Iris pigment epithelial cell (primary cell): ENCODE results near the gene COL8A2.
"Not testable (repeated sequence)": the region's sequence is repeated elsewhere in the genome, so short reads cannot be mapped to it uniquely, and the experiment has no call there.

ENCODE experiments used
- DNase-seq: peaks from one replicate; pipeline ENCODE4 v3.0.0-alpha.2; 2011; ENCODE audit warnings: low read depth

The COL8A2 gene

GRCh38 chr1:36125129-36125991, at the start of gene COL8A2:
COL8A2 (minus strand) TSS chr1:36125222; CDS start chr1:36100242, 24,980 bp downstream.
- no peak for DNase-seq

GRCh38 chr1:36174713-36175112, 49.7 kb upstream of the COL8A2 start:
- no peak for DNase-seq

GRCh38 chr1:36172983-36173382, 48.0 kb upstream of the COL8A2 start:
- DNase-seq = peak; percentile 86

GRCh38 chr1:36172017-36172747, 47.2 kb upstream of the COL8A2 start:
- DNase-seq = no peak

- DNase-seq = no peak
These were observed 45.8 kb upstream of the COL8A2 start for GRCh38 chr1:36170643-36171412.

GRCh38 chr1:36168514-36168913, 43.5 kb upstream of the COL8A2 start:
- no peak for DNase-seq

- DNase-seq = peak; percentile 49
These were observed 42.2 kb upstream of the COL8A2 start for GRCh38 chr1:36166938-36167905.

- DNase-seq = no peak
These were observed 41.1 kb upstream of the COL8A2 start for GRCh38 chr1:36166136-36166535.

- no peak for DNase-seq
These were observed 40.1 kb upstream of the COL8A2 start for GRCh38 chr1:36165145-36165544.

- DNase-seq = no peak
These were observed 39.3 kb upstream of the COL8A2 start for GRCh38 chr1:36164361-36164760.

GRCh38 chr1:36163426-36163825, 38.4 kb upstream of the COL8A2 start:
- DNase-seq = no peak

GRCh38 chr1:36162680-36163239, 37.7 kb upstream of the COL8A2 start:
- no peak for DNase-seq

GRCh38 chr1:36161641-36162531, 36.9 kb upstream of the COL8A2 start:
- peak; percentile 53 for DNase-seq

GRCh38 chr1:36160949-36161485, 36.0 kb upstream of the COL8A2 start:
- DNase-seq = peak; percentile 63

GRCh38 chr1:36160388-36160948, 35.4 kb upstream of the COL8A2 start:
- no peak for DNase-seq

- DNase-seq = no peak
These were observed 34.8 kb upstream of the COL8A2 start for GRCh38 chr1:36159614-36160387.

GRCh38 chr1:36158827-36159252, 33.8 kb upstream of the COL8A2 start:
- not testable (repeated sequence) for DNase-seq
